SU-DHL-6 (cell line): ENCODE measurements around the gene IL3.

Experiments
- EZH2phosphoT487 ChIP-seq: fragments of 200-600 bp; sonication (generic), shearing (Covaris generic); conservative IDR thresholded peaks from 2 replicates; pipeline ENCODE4 v1.6.1; 2018; ENCODE audit warnings: mild to moderate bottlenecking, antibody characterized with exemption, low read length, moderate library complexity, mixed read lengths
- TF ChIP-seq, protein P1 (sequence below): fragments of 200-600 bp; sonication (generic); IDR thresholded peaks from one replicate; pipeline ENCODE4 v1.5.1; 2017; ENCODE audit warnings: antibody characterized with exemption, mild to moderate bottlenecking, low read length, moderate library complexity; ENCODE audit not compliant: insufficient read depth, poor library complexity, severe bottlenecking

DNA sequence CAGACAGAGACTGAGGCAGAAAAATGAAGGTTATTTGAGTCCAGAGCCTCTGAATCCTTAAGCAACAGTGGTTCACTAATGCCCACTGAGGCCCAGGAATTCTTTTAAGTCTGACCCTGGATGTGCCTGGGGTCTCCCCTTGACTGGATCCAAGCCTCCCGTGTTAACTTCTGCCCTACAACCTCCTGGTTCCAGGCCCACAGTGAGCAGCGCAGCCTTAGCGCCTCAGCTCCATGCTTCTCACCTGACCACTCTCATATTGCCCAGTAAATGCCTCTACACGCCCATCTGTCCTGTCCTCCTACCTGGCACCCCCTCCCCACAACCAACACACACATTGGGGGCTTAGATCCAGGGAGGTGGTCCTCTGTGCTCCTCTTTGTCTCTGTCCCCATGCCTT is 6.4 kb downstream of the IL3 start:
- TF ChIP-seq, protein P1, sequence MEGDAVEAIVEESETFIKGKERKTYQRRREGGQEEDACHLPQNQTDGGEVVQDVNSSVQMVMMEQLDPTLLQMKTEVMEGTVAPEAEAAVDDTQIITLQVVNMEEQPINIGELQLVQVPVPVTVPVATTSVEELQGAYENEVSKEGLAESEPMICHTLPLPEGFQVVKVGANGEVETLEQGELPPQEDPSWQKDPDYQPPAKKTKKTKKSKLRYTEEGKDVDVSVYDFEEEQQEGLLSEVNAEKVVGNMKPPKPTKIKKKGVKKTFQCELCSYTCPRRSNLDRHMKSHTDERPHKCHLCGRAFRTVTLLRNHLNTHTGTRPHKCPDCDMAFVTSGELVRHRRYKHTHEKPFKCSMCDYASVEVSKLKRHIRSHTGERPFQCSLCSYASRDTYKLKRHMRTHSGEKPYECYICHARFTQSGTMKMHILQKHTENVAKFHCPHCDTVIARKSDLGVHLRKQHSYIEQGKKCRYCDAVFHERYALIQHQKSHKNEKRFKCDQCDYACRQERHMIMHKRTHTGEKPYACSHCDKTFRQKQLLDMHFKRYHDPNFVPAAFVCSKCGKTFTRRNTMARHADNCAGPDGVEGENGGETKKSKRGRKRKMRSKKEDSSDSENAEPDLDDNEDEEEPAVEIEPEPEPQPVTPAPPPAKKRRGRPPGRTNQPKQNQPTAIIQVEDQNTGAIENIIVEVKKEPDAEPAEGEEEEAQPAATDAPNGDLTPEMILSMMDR: no peak
- no peak for TF ChIP-seq EZH2phosphoT487
